Measurements from ENCODE around the gene TUBB.

The TUBB gene

DNA sequence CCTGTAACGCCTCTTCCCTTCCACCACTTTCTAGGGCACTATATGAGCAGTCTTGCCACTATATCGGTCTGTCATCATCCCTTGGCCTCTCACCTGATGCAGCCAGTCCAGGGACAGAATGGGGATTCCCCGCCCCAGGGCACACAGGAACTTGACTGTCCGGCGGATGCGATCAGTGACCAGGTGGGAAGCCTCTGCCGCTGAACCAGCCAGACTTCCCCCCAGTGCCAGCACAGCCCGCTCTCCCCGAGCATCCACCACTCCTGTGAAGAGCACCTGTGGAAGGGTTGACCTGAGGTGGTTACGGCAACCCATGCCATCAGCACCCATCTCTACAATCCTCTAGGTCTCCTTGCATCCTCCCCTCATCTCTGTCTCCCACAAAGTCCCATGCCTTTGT lies 17.1 kb upstream of the TUBB start:
- TF ChIP-seq POLR2AphosphoS5 (IDR thresholded peaks at IDR 0.05; ENCODE audit: low read depth, low read length) (no peak), SPI1 (IDR thresholded peaks at IDR 0.05; ENCODE audit: low read depth, low read length) (no peak), POU2F2 (IDR thresholded peaks at IDR 0.05; ENCODE audit: low read depth, low read length) (no peak), TAF1 (IDR thresholded peaks at IDR 0.05; ENCODE audit: low read depth, low read length) (no peak), POLR2A (IDR thresholded peaks at IDR 0.05; ENCODE audit: low read depth, low read length) (no peak), PAX5 (IDR thresholded peaks at IDR 0.05; ENCODE audit: insufficient read depth, low read length, severe bottlenecking) (no peak)
- DNase-seq (ENCODE audit: insufficient read length, low spot score) (no peak), FAIRE-seq (no peak)

DNA sequence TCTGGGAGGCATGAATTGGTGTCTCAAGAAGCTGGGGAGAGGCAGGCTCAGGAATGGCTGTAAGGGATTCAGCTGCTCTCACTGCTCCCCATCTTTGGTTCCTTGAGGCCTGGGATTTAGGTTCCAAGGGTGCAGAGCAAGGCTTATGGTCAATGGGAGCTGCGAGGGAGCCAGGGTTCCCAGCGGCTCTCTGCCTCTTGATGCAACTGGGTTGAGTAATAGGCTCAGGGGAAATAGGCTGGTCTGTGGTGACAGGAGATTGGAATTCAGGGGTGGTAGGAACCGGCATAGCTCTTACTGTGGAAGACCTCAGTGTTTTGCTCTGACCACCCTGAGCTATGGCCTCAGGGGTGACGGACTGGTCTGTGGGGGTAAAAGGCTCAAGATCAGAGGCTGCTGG lies 16.3 kb upstream of the TUBB start:
- FAIRE-seq (no peak), DNase-seq (ENCODE audit: insufficient read length, low spot score) (no peak)
- TF ChIP-seq PAX5 (IDR thresholded peaks at IDR 0.05; ENCODE audit: insufficient read depth, low read length, severe bottlenecking), result no peak
- no peak for TF ChIP-seq POU2F2 (IDR thresholded peaks at IDR 0.05; ENCODE audit: low read depth, low read length)
- TF ChIP-seq POLR2AphosphoS5 (IDR thresholded peaks at IDR 0.05; ENCODE audit: low read depth, low read length), result no peak
- no peak for TF ChIP-seq TAF1 (IDR thresholded peaks at IDR 0.05; ENCODE audit: low read depth, low read length)
- TF ChIP-seq SPI1 (IDR thresholded peaks at IDR 0.05; ENCODE audit: low read depth, low read length), result no peak

- no peak for TF ChIP-seq POU2F2 (IDR thresholded peaks at IDR 0.05; ENCODE audit: low read depth, low read length)
- no peak for TF ChIP-seq SPI1 (IDR thresholded peaks at IDR 0.05; ENCODE audit: low read depth, low read length)
- no peak for TF ChIP-seq POLR2AphosphoS5 (IDR thresholded peaks at IDR 0.05; ENCODE audit: low read depth, low read length)
- TF ChIP-seq TAF1 (IDR thresholded peaks at IDR 0.05; ENCODE audit: low read depth, low read length), result no peak
- no peak for TF ChIP-seq POLR2A (IDR thresholded peaks at IDR 0.05; ENCODE audit: low read depth, low read length)
- TF ChIP-seq PAX5 (IDR thresholded peaks at IDR 0.05; ENCODE audit: insufficient read depth, low read length, severe bottlenecking), result no peak
- DNase-seq (ENCODE audit: insufficient read length, low spot score), result no peak
- no peak for FAIRE-seq
Observed at GRCh38 chr6:30705620-30706019, 14.5 kb upstream of the TUBB start.

DNA sequence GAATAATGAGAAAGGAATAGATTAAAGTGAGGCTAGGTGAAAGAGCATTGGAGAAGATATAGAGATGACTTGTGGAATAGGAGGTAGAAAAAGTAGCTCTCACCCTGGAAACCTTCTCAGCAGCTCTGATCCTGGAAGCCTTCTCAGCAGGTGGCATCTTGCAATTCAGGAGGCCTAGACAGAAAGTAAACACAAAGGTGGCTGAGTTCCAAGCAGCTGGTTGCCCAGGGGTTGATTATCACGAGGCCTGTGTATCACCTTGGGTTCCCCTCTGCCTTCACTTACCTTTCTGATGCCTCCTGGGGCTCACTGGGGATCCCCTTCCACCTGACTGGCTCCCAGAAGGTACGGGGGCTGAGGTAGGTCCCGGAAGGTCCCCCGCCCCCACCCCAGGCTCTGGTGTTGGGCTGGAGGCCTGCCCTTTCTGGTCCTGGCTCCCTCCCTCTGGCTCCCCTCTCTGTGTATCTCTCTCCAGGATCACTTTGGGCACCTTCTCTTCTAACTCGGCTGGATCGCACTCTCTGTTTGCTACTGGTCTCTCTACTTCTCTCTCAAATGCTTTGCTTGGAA lies 12.8 kb upstream of the TUBB start:
- TF ChIP-seq POLR2AphosphoS5 (IDR thresholded peaks at IDR 0.05; ENCODE audit: low read depth, low read length), result no peak
- no peak for TF ChIP-seq SPI1 (IDR thresholded peaks at IDR 0.05; ENCODE audit: low read depth, low read length)
- TF ChIP-seq TAF1 (IDR thresholded peaks at IDR 0.05; ENCODE audit: low read depth, low read length), result no peak
- TF ChIP-seq POU2F2 (IDR thresholded peaks at IDR 0.05; ENCODE audit: low read depth, low read length), result no peak
- no peak for TF ChIP-seq PAX5 (IDR thresholded peaks at IDR 0.05; ENCODE audit: insufficient read depth, low read length, severe bottlenecking)
- no peak for TF ChIP-seq POLR2A (IDR thresholded peaks at IDR 0.05; ENCODE audit: low read depth, low read length)
- DNase-seq (ENCODE audit: insufficient read length, low spot score) (no peak), FAIRE-seq (no peak)

DNA sequence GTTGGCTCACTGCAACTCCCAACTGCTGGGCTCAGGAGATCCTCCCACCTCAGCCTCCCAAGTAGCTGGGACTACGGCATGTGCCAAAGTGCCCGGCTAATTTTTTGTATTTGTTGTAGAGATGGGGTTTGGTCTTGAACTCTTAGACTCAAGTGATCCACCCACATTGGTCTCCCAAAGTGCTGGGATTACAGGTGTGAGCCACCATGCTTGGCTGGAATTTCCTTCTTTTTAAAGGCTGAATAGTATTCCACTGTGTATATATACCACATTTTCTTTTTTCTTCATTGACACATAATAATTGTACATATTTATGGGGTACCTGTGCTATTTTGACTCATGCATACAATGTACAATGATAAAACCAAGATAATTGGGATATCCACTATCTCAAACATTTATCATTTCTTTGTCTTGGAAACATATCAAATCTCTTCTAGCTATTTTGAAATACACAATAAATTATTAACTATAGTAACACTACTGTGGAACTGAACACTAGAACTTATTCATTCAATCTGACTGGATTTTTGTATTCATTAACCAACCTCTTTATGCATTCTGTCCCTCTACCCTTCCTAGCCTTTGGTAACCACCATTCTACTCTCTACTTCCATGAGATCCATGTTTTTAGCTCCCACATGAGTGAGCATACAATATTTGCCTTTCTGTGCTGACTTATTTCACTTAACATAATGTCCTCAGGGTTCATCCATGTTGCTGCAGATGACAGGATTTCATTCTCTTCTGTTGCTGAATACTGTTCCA lies 10.9 kb upstream of the TUBB start:
- TF ChIP-seq POLR2A (IDR thresholded peaks at IDR 0.05; ENCODE audit: low read depth, low read length) (no peak), PAX5 (IDR thresholded peaks at IDR 0.05; ENCODE audit: insufficient read depth, low read length, severe bottlenecking) (no peak), POU2F2 (IDR thresholded peaks at IDR 0.05; ENCODE audit: low read depth, low read length) (no peak), SPI1 (IDR thresholded peaks at IDR 0.05; ENCODE audit: low read depth, low read length) (no peak)
- DNase-seq (ENCODE audit: insufficient read length, low spot score) (no peak), FAIRE-seq (peak; percentile 57)

DNA sequence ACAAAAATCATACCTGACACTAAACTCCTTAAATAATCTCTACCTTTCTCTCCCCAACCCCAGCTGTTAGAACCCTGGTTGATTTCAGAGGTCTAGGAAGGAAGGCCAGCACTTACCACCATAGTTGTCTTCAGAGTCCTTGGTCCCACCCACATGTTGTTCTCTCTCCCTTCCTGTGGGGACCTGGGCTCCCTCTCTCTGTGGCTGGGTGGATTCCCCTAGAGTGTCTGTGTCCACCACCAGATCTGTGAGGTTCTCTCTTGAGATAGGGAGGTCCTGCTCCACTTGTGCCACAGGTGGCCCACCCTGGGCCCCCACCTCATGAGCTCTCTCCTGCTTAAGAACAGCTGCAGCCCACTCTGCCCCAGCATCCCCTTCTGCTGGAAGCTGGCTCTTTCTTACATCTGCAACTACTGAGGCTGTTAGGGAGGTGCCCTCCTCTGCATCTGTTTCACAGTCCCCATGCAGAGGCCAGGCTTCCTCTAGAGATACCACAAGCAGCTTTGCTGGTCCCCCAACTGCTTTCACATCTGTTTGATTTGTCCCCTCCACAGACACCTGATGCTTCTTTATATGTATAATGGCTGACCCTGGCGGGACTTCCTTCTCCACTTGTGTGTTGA lies 8.3 kb upstream of the TUBB start:
- no peak for DNase-seq (ENCODE audit: insufficient read length, low spot score)
- FAIRE-seq, result no peak
- TF ChIP-seq POLR2AphosphoS5 (IDR thresholded peaks at IDR 0.05; ENCODE audit: low read depth, low read length), result peak; percentile 15; the same call in 1 of the 2 replicates
- TF ChIP-seq POU2F2 (IDR thresholded peaks at IDR 0.05; ENCODE audit: low read depth, low read length), result no peak

GRCh38 chr6:30712441-30712945 lies 7.7 kb upstream of the TUBB start:
- TF ChIP-seq POLR2A (IDR thresholded peaks at IDR 0.05; ENCODE audit: low read depth, low read length) (no peak), PAX5 (IDR thresholded peaks at IDR 0.05; ENCODE audit: insufficient read depth, low read length, severe bottlenecking) (no peak), SPI1 (IDR thresholded peaks at IDR 0.05; ENCODE audit: low read depth, low read length) (no peak), POLR2AphosphoS5 (IDR thresholded peaks at IDR 0.05; ENCODE audit: low read depth, low read length) (no peak)
- FAIRE-seq (no peak), DNase-seq (ENCODE audit: insufficient read length, low spot score) (no peak)

DNA sequence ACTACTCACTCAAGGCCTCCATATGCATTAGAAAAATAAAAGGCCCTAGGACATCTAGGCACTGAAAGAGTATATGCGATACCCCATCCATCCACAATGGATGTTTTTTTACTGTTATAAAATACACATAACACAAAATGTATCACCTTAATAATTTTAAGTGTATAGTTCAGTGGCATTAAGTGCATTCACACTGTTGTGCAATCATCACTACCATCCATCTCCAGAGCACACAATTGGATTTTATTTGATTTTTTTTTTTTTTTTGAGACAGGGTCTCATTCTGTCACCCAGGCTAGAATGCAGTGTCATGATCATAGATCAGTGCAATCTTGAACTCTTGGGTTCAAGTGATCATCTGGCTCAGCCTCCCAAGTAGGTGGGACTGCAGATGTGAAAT lies 5.9 kb upstream of the TUBB start:
- DNase-seq (ENCODE audit: insufficient read length, low spot score) (no peak), FAIRE-seq (no peak)
- TF ChIP-seq POU2F2 (IDR thresholded peaks at IDR 0.05; ENCODE audit: low read depth, low read length) (no peak), TAF1 (IDR thresholded peaks at IDR 0.05; ENCODE audit: low read depth, low read length) (no peak), PAX5 (IDR thresholded peaks at IDR 0.05; ENCODE audit: insufficient read depth, low read length, severe bottlenecking) (no peak), SPI1 (IDR thresholded peaks at IDR 0.05; ENCODE audit: low read depth, low read length) (no peak), POLR2AphosphoS5 (IDR thresholded peaks at IDR 0.05; ENCODE audit: low read depth, low read length) (no peak), POLR2A (IDR thresholded peaks at IDR 0.05; ENCODE audit: low read depth, low read length) (no peak)

DNA sequence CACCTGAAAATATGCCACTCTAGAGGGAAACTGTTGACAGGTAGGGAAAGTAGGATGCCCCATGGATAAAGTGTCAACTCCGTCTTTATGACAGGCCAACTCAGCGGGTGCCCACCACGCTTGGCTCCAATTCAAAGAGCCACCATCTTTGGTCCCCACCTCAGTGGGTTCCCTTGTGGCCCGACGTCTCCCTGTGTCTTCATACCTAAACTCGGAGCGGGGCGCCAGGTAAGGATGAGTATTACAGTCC lies 3.3 kb upstream of the TUBB start:
- no peak for TF ChIP-seq SPI1 (IDR thresholded peaks at IDR 0.05; ENCODE audit: low read depth, low read length)
- TF ChIP-seq POLR2A (IDR thresholded peaks at IDR 0.05; ENCODE audit: low read depth, low read length), result no peak
- no peak for TF ChIP-seq TAF1 (IDR thresholded peaks at IDR 0.05; ENCODE audit: low read depth, low read length)
- TF ChIP-seq POU2F2 (IDR thresholded peaks at IDR 0.05; ENCODE audit: low read depth, low read length), result no peak
- no peak; the same call in 1 of the 2 replicates for TF ChIP-seq POLR2AphosphoS5 (IDR thresholded peaks at IDR 0.05; ENCODE audit: low read depth, low read length)
- no peak for TF ChIP-seq PAX5 (IDR thresholded peaks at IDR 0.05; ENCODE audit: insufficient read depth, low read length, severe bottlenecking)
- no peak for FAIRE-seq
- DNase-seq (ENCODE audit: insufficient read length, low spot score), result no peak
